Thymus (tissue), 11 donors: ENCODE data around the gene LGALS4. TPM values are rescaled to one million over a fixed set of nuclear protein-coding genes. Genes with fewer than 3 reads are reported as not detected.
"Not testable (repeated sequence)": the region's sequence is repeated elsewhere in the genome, so short reads cannot be mapped to it uniquely, and the experiment has no call there.

Source experiments
- DNase-seq, 9 donors: peaks; one replicate each; pipeline ENCODE4 v3.0.0-alpha.2; 2013; ENCODE audit warnings: low spot score in 9 of 9, low read depth in 6 of 9, missing footprints in 1 of 9
- H3K27ac ChIP-seq, 2 donors: one replicate each; pipeline ENCODE4 v1.5.1; 2013; ENCODE audit warnings: control low read depth in 1 of 2, low read depth in 1 of 2, low read length in 1 of 2, mild to moderate bottlenecking in 1 of 2, moderate library complexity in 1 of 2
- H3K27me3 ChIP-seq, 2 donors: one replicate each; pipeline ENCODE4 v1.5.1; 2013; ENCODE audit warnings: low read length in 1 of 2; ENCODE audit not compliant: control insufficient read depth in 2 of 2, insufficient read depth in 1 of 2
- H3K36me3 ChIP-seq, 2 donors: one replicate each; pipeline ENCODE4 v1.5.1; 2013; ENCODE audit warnings: low read length in 1 of 2, mild to moderate bottlenecking in 1 of 2, moderate library complexity in 1 of 2; ENCODE audit not compliant: control insufficient read depth in 2 of 2, insufficient read depth in 2 of 2
- H3K4me1 ChIP-seq, 2 donors: one replicate each; pipeline ENCODE4 v1.5.1; 2013; ENCODE audit warnings: low read length in 2 of 2; ENCODE audit not compliant: control insufficient read depth in 2 of 2, insufficient read depth in 2 of 2
- H3K4me3 ChIP-seq, 2 donors: one replicate each; pipeline ENCODE4 v1.5.1; 2013; ENCODE audit warnings: low read length in 2 of 2, control low read depth in 1 of 2, mild to moderate bottlenecking in 1 of 2
- H3K9me3 ChIP-seq, 2 donors: one replicate each; pipeline ENCODE4 v1.5.1; 2013; ENCODE audit warnings: low read length in 1 of 2, mild to moderate bottlenecking in 1 of 2; ENCODE audit not compliant: control insufficient read depth in 2 of 2, insufficient read depth in 1 of 2
- WGBS: extraction: QIAGEN DNeasy Blood & Tissue Kit; methylation state at CpG from one replicate; pipeline ENCODE4 v1.1.7; 2013; 5-methylcytosine and 5-hydroxymethylcytosine counted together
- polyA plus RNA-seq: library from polyadenylated mRNA; stranded (reverse); fragments of 200-250 nt; gene quantifications from one replicate; pipeline ENCODE4 v1.2.3, GENCODE V29; 2013
- total RNA-seq: library from RNA; stranded (reverse); fragments of 120-200 nt; gene quantifications from one replicate; pipeline ENCODE4 v1.2.4, GENCODE V29; 2013
- donor health status: healthy.

Gene LGALS4
- total and polyA plus RNA-seq, 2 donors, result 1.1 to 6.8 TPM

GRCh38 chr19:38793671-38794070 is 19.1 kb downstream of the LGALS4 start:
- DNase-seq, result no peak
- no peak overlapping the region for H3K4me3 ChIP-seq
- no peaks in the 10 kb centered on the region for H3K36me3 ChIP-seq
- H3K9me3 ChIP-seq, result no peaks in the 10 kb centered on the region
- H3K27me3 ChIP-seq, result peaks cover 12 to 23% of the 10 kb centered on the region in 2 donors
- peaks cover 3 to 6% of the 10 kb centered on the region in 2 donors for H3K4me1 ChIP-seq
- WGBS, result over 99% methylated on average over 5 of the region's 5 CpGs
- no peak overlapping the region for H3K27ac ChIP-seq

- Histone ChIP-seq H3K27me3 (peaks cover 12 to 23% of the 10 kb centered on the region in 2 donors), H3K9me3 (no peaks in the 10 kb centered on the region), H3K4me1 (peaks cover 3 to 6% of the 10 kb centered on the region in 2 donors), H3K4me3 (no peak overlapping the region), H3K36me3 (no peaks in the 10 kb centered on the region), H3K27ac (peak overlapping the region in 1 of 2 donors; percentile 68)
- DNase-seq, result peak in 1 of 9 donors; percentile 15
- WGBS, result 89% methylated on average over 8 of the region's 8 CpGs
Measured at GRCh38 chr19:38793177-38793576, 19.6 kb downstream of the LGALS4 start.

- peak in 3 of 9 donors; percentile 19 to 40 (median 20) for DNase-seq
- peaks cover 12 to 23% of the 10 kb centered on the region in 2 donors for H3K27me3 ChIP-seq
- no peaks in the 10 kb centered on the region for H3K9me3 ChIP-seq
- H3K27ac ChIP-seq, result peak overlapping the region; percentile 68 to 82
- 15% methylated on average over 62 of the region's 71 CpGs for WGBS
- peaks cover 3 to 6% of the 10 kb centered on the region in 2 donors for H3K4me1 ChIP-seq
- H3K4me3 ChIP-seq, result peak overlapping the region; percentile 20 to 21
- no peaks in the 10 kb centered on the region for H3K36me3 ChIP-seq
Measured at GRCh38 chr19:38792250-38793111, 20.3 kb downstream of the LGALS4 start.

- DNase-seq, H3K27ac ChIP-seq, H3K4me3 ChIP-seq, H3K9me3 ChIP-seq, H3K36me3 ChIP-seq, H3K4me1 ChIP-seq: not testable (repeated sequence)
- peaks cover 12 to 23% of the 10 kb centered on the region in 2 donors for H3K27me3 ChIP-seq
- WGBS, result no CpG with 5 or more reads among the region's 40 CpGs
Measured at GRCh38 chr19:38791451-38792064, 21.2 kb downstream of the LGALS4 start.

- not testable (repeated sequence) for H3K4me3 ChIP-seq, DNase-seq, H3K27ac ChIP-seq
Measured at GRCh38 chr19:38790507-38791403, 22.0 kb downstream of the LGALS4 start.

GRCh38 chr19:38788478-38789243 is 24.1 kb downstream of the LGALS4 start, which contains the start of gene LGALS7B:
Gene LGALS7B, plus strand, starts transcription at chr19:38789200. Its CDS starts 27 bp downstream, at chr19:38789227.
- DNase-seq, result no peak
- Histone ChIP-seq H3K9me3 (no peaks in the 10 kb centered on the region), H3K27ac (peak within 1 kb of the TSS; percentile 47), H3K4me3 (no peak within 1 kb of the TSS), H3K4me1 (peaks cover 3 to 6% of the 10 kb centered on the region in 2 donors), H3K36me3 (no peaks in the 10 kb centered on the region), H3K27me3 (peaks cover 12 to 16% of the 10 kb centered on the region in 2 donors)
- 91% methylated on average over 13 of the region's 17 CpGs for WGBS

More at GRCh38 chr19:38790507-38791403, 22.0 kb downstream of the LGALS4 start:
- not testable (repeated sequence) for H3K36me3 ChIP-seq, H3K9me3 ChIP-seq, H3K4me1 ChIP-seq
- H3K27me3 ChIP-seq, result peaks cover 12 to 23% of the 10 kb centered on the region in 2 donors
- WGBS, result 89% methylated on average over 16 of the region's 49 CpGs

DNA sequence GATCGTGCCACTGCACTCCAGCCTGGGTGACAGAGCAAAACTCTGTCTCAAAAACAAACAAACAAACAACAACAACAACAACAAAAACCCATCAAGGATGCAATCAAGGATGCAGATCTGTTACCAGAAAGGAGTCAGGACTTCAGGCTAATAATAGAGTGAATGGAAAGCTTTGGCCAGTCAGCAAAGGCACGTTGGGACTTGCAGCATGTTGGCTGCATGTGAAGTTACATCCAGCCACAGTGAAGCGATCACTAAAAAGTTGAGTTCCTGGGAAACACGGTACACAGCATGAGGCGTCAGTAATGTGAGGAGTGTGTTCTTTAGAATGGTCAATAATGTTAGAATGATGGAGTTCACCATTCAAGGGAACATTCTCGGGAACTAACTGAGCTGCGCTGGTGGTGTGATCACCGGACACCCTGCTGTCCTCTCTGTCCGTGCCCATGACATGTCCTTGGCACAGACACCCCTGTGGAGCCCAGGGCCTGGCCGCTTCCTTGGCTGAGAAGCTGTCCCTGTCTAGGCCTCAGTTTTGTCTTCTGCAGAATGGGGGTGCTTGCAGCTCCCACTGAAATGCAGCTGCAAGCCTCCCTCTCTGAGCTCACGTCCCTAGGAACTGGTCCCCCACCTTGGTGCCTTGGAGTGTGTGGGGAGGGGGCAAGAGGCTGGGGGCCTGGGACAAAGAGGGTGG is 26.0 kb downstream of the LGALS4 start:
- peak overlapping the region; percentile 55 to 62 for H3K27ac ChIP-seq
- 91% methylated on average over 11 of the region's 11 CpGs for WGBS
- H3K4me3 ChIP-seq, result no peak overlapping the region

GRCh38 chr19:38786061-38786460 is 26.7 kb downstream of the LGALS4 start:
- not testable (repeated sequence) for DNase-seq, H3K4me1 ChIP-seq, H3K36me3 ChIP-seq, H3K9me3 ChIP-seq, H3K27me3 ChIP-seq, H3K4me3 ChIP-seq, H3K27ac ChIP-seq
- WGBS, result 95% methylated on average over 3 of the region's 3 CpGs

More for the DNA sequence above, 26.0 kb downstream of the LGALS4 start:
- H3K36me3 ChIP-seq, result no peaks in the 10 kb centered on the region
- no peaks in the 10 kb centered on the region for H3K27me3 ChIP-seq
- no peaks in the 10 kb centered on the region for H3K4me1 ChIP-seq
- DNase-seq, result peak in 1 of 9 donors; percentile 16
- no peaks in the 10 kb centered on the region for H3K9me3 ChIP-seq
